Heart right ventricle (tissue), 16 donors: ENCODE data around the gene SIGLEC7. TPM values are rescaled to one million over a fixed set of nuclear protein-coding genes. Genes with fewer than 3 reads are reported as not detected.

Experiments
- ATAC-seq, 8 donors: fragments of 200-7000 bp; cut with Tn5 transposase; one replicate each; pipeline ENCODE4 v1.9.1; 2020; ENCODE audit warnings: mild to moderate bottlenecking in 8 of 8, moderate library complexity in 8 of 8, moderate number of reproducible peaks in 1 of 8
- DNase-seq, 2 donors: peaks; one replicate each; pipeline ENCODE4 v3.0.0-alpha.2; 2020
- H3K27ac ChIP-seq, 10 donors: fragments of 200-600 bp; sonication (generic) in 2 of 10; one replicate each; pipeline versions ENCODE4 v1.5.0 to v1.8.0; 2020 to 2022; ENCODE audit warnings: mild to moderate bottlenecking in 3 of 10
- H3K27me3 ChIP-seq, 7 donors: fragments of 200-600 bp; one replicate each; pipeline ENCODE4 v1.8.0; 2021 to 2022; ENCODE audit warnings: mild to moderate bottlenecking in 2 of 7
- H3K36me3 ChIP-seq, 9 donors: fragments of 200-600 bp; sonication (generic) in 1 of 9; one replicate each; pipeline versions ENCODE4 v1.5.0 to v1.8.0; 2020 to 2022; ENCODE audit warnings: mild to moderate bottlenecking in 2 of 9
- H3K4me1 ChIP-seq, 9 donors: fragments of 200-600 bp; sonication (generic) in 1 of 9; one replicate each; pipeline versions ENCODE4 v1.5.0 to v1.8.0; 2020 to 2022; ENCODE audit warnings: mild to moderate bottlenecking in 4 of 9
- H3K4me3 ChIP-seq, 10 donors: fragments of 200-600 bp; sonication (generic) in 2 of 10; one replicate each; pipeline versions ENCODE4 v1.5.0 to v1.8.0; 2020 to 2022; ENCODE audit warnings: mild to moderate bottlenecking in 7 of 10, moderate library complexity in 2 of 10
- H3K9me3 ChIP-seq, 11 donors: fragments of 200-600 bp in 10 of 11; sonication (generic) in 2 of 11; one replicate each; pipeline versions ENCODE4 v1.5.0 to v1.8.0; 2013 to 2022; ENCODE audit warnings: mild to moderate bottlenecking in 2 of 11, control low read depth in 1 of 11, moderate library complexity in 1 of 11
- CTCF ChIP-seq, 9 donors: fragments of 200-600 bp; sonication (generic) in 2 of 9; IDR thresholded peaks; one replicate each; pipeline versions ENCODE4 v1.5.0 to v1.8.0; 2021 to 2022; ENCODE audit warnings: antibody characterized with exemption in 9 of 9, mild to moderate bottlenecking in 5 of 9, moderate library complexity in 1 of 9
- WGBS, 2 donors: extraction: QIAGEN DNeasy Blood & Tissue Kit; methylation state at CpG; one replicate each; pipeline ENCODE4 v1.1.7; 2013; ENCODE audit warnings: inconsistent platforms in 1 of 2; 5-methylcytosine and 5-hydroxymethylcytosine counted together
- intact Hi-C, 10 donors: fragments of 100-400 bp; cut with DNase I; formaldehyde crosslinking; loops; one replicate each; pipeline versions ENCODE4 v1.11.1 to v1.14.2; 2022
- polyA plus RNA-seq, 2 donors: library from polyadenylated mRNA; stranded (reverse); fragments of 200-250 nt; gene quantifications; one replicate each; pipeline ENCODE4 v1.2.3, GENCODE V29; 2013
- total RNA-seq, 10 donors: library from RNA; stranded (reverse); fragmentation: NEBNext Ultra II Directional in 3 of 10; extraction: Animal tissue kit (Norgen Biotek cat#: 25700) in 3 of 10; gene quantifications; one replicate each; pipeline versions ENCODE4 v1.2.1 to v1.2.4, GENCODE V29; 2021 to 2023
- donor health status: Arrhythmogenic right ventricular cardiomyopathy.
- donor health status: ischemic (EF 13 %, LVEDD 7.1; RV severe dilation, severe dysfunction).
- donor health status: healthy with polysubstance abuse.
- donor health status: DM: no; HTN: yes; CAD: no.
- donor health status: DM: no; HTN: no; CAD: no.
- donor health status: ischemic (EF 25% LVEDD 6.9; RV normal size, moderate dysfunction).
- donor health status: ischemic (EF 25% LVEDD 5.7; RV mildly dilated, moderate dysfunction).
- donor health status: healthy.
- donor health status: DM: yes; HTN: yes; CAD: no.
- donor health status: Ischemic cardiomyopathy.
- donor health status: ischemic (EF 35%, LVEDD 5.7; RV mildly dilated, moderate dysfunction).
- donor health status: nonischemic (EF 11% LVEDD 7.7; RV severe dilation, severe dysfunction).
- donor health status: DM: yes; HTN: yes; CAD: no.
- donor health status: PGD.
- donor health status: ischemic (EF 29% LVEDD 5.4; RV normal size, mild dysfunction).
- donor health status: nonischemic (EF 23%, LVEDD 6.1; RV moderate dilation, normal function).

The SIGLEC7 gene
- total and polyA plus RNA-seq, 12 donors: 0.15 to 2.9 (median 0.65) TPM; not detected in 2

DNA sequence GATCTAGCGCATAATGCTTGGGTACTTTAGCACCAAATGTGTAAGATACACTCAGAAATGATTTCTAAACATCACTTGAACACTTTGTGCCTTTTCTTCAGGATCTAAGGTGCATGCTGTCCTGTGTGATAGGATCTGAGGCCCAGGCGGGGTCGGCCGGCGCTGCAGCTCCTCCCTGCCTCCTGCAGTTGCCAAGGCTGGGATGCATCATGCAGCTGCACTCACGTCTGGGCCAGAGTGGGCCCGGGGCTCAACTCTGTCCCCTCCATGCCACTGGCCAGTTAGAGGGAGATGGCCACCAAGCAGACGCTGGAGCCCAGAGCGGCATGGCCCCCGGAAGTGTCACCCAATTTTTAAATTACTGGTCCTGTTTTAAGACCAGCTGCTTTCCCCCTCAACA lies 53.5 kb downstream of the SIGLEC7 start:
- DNase-seq (no peak), ATAC-seq (no peak)
- H3K27me3 ChIP-seq: peaks cover 0 to 41% (median 30%) of the 10 kb centered on the region in 7 donors
- intact Hi-C loops: no loop called here
- H3K27ac ChIP-seq: no peak overlapping the region
- no peaks in the 10 kb centered on the region for H3K36me3 ChIP-seq
- no peaks in the 10 kb centered on the region for H3K4me1 ChIP-seq
- no peak for TF ChIP-seq CTCF (IDR thresholded peaks at IDR 0.05)
- no peaks in the 10 kb centered on the region for H3K9me3 ChIP-seq
- WGBS, 2 donors: 87 to 90% methylated on average over 10 of the region's 10 CpGs
- no peak overlapping the region for H3K4me3 ChIP-seq

GRCh38 chr19:51196181-51196580 lies 54.1 kb downstream of the SIGLEC7 start:
- WGBS, 2 donors: 74 to 84% methylated on average over 5 of the region's 5 CpGs
- no peaks in the 10 kb centered on the region for H3K4me1 ChIP-seq
- no peak for TF ChIP-seq CTCF (IDR thresholded peaks at IDR 0.05)
- no peaks in the 10 kb centered on the region for H3K36me3 ChIP-seq
- no peak overlapping the region for H3K4me3 ChIP-seq
- no peak overlapping the region for H3K27ac ChIP-seq
- H3K9me3 ChIP-seq: no peaks in the 10 kb centered on the region
- intact Hi-C loops: no loop called here
- DNase-seq: no peak
- H3K27me3 ChIP-seq: peaks cover 0 to 47% (median 35%) of the 10 kb centered on the region in 7 donors
- no peak for ATAC-seq

DNA sequence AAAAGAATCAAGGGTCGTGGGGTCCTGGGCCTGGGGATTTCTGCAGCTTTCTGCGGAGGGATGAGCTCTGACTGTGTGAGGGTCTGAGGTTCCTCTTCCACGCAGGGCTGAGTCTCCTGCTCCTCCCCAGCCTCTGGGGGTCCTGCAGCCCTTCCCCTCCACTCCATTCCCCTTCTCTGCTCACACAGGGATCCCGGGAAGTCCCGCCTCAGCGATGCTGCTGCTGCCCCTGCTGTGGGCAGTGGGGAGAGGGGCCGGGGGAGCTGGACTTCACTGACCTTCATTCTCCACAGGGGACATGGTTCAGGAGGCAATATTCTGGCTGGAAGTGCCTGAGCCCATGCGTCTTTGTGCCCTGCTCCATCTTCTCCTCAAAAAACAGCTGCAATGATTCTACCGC lies 56.5 kb downstream of the SIGLEC7 start:
- intact Hi-C loops: no loop called here
- peaks cover 0 to 10% (median 0%) of the 10 kb centered on the region in 9 donors for H3K4me1 ChIP-seq
- WGBS, 2 donors: 65 to 74% methylated on average over 9 of the region's 9 CpGs
- H3K4me3 ChIP-seq: no peak overlapping the region
- no peaks in the 10 kb centered on the region for H3K9me3 ChIP-seq
- no peaks in the 10 kb centered on the region for H3K36me3 ChIP-seq
- TF ChIP-seq CTCF (IDR thresholded peaks at IDR 0.05): no peak
- no peak for DNase-seq
- H3K27ac ChIP-seq: no peak overlapping the region
- peaks cover 0 to 53% (median 42%) of the 10 kb centered on the region in 7 donors for H3K27me3 ChIP-seq
- ATAC-seq: no peak

DNA sequence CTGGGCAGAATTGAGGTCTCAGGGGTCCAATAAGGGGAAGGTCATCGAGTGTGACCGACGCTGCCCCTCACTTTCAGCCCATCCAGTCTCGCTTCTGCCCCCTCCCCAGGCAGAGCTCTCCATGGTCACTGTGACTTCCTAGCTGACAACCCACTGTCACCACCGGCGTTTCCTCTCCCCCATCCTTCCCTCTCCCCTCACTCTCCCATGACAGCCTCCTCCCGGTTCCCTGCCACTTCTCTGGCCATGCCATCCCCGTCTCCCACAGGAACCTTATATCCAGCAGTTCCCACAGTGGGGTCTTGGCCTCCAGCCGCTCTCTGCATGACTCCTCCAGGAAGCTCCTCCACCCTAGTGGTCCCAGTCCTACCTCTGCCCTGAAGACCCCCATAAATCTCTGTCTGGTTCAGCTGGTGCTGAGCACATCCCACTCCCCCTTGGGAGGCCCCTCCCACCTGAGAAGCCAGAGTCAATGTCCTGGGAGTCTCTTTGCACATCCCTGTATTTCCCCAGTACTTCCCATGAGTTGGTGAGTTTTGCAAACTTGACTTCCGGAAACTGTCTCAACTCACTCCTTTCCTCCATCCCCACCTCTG lies 58.1 kb downstream of the SIGLEC7 start:
- Histone ChIP-seq H3K9me3 (no peaks in the 10 kb centered on the region), H3K27ac (no peak overlapping the region), H3K4me1 (peaks cover 0 to 17% (median 0%) of the 10 kb centered on the region in 9 donors), H3K4me3 (no peak overlapping the region), H3K36me3 (no peaks in the 10 kb centered on the region), H3K27me3 (peaks cover 0 to 48% (median 37%) of the 10 kb centered on the region in 7 donors)
- ATAC-seq (no peak), DNase-seq (no peak)
- WGBS, 2 donors: 65 to 75% methylated on average over 10 of the region's 10 CpGs
- no peak for TF ChIP-seq CTCF (IDR thresholded peaks at IDR 0.05)
- intact Hi-C loops: no loop called here
